Stimulated activated CD4-positive, alpha-beta T cell treated with anti-CD3 and anti-CD28 coated beads, TNF-alpha, amount 100 ng/mL, for 48 hours (primary cell): Measurements from ENCODE around the gene GPR4.
"Not testable (repeated sequence)": the region's sequence is repeated elsewhere in the genome, so short reads cannot be mapped to it uniquely, and the experiment has no call there.

Experiments used
- DNase-seq, 3 donors: peaks; one replicate each; pipeline ENCODE4 v3.0.0-alpha.2; 2020; ENCODE audit warnings: low read depth in 3 of 3

Gene GPR4

GRCh38 chr19:45623984-45624383 lies 22.0 kb upstream of the GPR4 start:
- DNase-seq, result no peak

DNA sequence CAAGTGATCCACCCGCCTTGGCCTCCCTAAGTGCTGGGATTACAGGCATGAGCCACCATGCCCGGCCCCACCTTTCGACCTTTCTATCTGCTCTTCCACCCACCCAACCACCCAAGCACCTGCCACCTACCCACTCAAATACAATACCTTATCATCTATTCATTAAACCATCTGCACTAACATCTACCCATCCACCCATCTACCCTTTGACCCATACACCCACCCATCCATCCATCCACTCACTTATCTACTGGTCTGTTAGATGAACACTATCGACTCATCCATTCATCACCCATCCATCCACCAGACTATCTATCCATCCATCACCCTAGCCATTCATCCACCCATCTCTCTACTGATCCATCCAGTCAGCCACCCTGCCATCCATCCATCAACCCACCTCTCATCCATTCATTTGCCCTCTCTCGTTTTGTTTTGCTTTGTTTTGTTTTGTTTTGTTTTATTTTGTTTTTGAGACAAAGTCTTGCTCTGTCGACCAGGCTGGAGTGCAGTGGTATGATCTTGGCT lies 20.0 kb upstream of the GPR4 start:
- no peak for DNase-seq

DNA sequence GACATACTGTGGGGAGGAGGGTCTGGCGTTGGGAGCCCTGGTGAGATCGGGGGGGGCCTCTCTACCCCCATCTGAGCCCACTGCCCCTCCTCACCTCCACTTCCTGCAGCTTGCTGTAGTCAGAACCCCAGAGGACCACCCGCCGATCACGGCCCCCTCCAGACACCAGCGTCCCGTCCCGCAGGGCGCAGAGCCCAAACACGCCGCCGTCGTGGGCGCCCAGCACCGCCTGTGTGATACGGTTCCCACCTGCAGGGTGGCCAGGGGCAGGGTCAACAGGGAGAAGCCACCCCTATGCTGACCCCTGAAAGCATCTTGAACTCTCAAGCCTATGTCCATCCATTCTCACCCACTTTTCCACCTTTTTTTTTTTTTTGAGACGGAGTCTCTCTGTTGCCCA lies 19.4 kb upstream of the GPR4 start:
- DNase-seq, result no peak

DNA sequence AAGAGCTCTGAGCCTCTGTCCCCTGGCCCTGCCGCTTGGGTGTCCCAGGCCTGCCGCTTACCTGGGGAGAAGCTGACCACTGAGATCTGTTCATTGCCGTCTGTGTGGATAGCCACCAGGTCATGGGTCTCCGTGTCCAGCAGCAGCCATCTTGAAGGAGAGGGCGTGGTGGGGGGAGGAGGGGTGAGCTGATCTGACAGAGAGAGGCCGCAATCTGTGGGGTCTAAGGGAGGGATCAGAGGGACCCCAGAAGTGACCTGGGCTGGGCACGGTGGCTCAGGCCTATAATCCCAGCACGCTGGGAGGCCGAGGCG lies 14.6 kb upstream of the GPR4 start:
- DNase-seq, result no peak

- peak; percentile 81 to 92 (median 86) for DNase-seq
These were observed 14.0 kb upstream of the GPR4 start for GRCh38 chr19:45615795-45616703.

- not testable (repeated sequence) for DNase-seq
These were observed 13.0 kb upstream of the GPR4 start for GRCh38 chr19:45615056-45615455.

DNA sequence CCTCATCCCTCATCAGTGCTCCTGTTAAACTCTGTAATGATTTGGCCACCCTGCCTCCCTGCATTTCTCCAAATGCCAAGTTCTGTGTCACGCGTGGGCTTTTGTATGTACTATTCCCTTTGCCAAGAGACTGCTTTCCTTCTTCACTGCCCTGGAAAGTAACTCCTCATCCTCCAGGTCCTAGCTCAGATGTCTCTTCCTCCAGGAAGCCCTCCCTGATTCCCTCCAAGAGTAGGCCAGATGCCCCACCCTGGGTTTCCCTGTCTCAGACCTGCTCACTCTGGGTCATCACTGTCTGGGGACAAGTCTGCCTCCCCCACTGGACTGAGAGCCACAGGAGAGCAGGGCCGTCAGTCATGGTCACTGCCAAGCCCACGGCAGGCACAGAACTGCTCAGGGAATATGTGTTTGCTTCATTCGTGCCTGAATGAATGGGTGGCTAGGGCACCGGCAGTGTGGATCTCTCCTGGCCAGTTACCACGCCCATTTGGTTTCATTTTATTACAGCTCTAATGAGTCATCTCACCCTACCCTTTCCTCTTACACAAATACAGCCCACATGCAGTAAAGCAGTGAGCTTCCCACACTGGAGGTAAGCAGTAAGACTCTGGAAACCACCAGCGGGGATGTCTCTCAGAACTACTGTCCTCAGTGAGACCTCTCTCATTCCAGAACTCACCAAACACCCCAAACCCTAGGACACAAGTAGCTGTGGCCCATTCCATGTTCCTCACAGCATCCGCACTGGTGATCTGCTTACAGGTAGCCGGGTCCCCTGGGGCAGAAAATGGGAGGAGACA lies 12.1 kb upstream of the GPR4 start:
- DNase-seq, result peak; percentile 21 to 29 (median 28)

DNA sequence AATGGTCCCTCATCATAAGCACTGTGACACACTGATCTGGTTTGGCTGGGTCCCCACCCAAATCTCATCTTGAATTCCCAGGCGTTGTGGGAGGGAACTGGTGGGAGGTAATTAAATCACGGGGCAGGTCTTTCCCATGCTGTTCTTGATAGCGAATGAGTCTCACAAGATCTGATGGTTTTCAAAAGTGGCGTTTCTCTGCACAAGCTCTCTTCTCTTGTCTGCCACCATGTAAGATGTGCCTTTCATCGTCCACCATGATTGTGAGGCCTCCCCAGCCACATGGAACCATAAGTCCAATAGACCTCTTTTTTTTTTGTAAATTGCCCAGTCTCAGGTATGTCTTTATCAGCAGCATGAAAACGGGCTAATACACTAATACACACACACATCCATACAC lies 6.9 kb upstream of the GPR4 start:
- no peak for DNase-seq

DNA sequence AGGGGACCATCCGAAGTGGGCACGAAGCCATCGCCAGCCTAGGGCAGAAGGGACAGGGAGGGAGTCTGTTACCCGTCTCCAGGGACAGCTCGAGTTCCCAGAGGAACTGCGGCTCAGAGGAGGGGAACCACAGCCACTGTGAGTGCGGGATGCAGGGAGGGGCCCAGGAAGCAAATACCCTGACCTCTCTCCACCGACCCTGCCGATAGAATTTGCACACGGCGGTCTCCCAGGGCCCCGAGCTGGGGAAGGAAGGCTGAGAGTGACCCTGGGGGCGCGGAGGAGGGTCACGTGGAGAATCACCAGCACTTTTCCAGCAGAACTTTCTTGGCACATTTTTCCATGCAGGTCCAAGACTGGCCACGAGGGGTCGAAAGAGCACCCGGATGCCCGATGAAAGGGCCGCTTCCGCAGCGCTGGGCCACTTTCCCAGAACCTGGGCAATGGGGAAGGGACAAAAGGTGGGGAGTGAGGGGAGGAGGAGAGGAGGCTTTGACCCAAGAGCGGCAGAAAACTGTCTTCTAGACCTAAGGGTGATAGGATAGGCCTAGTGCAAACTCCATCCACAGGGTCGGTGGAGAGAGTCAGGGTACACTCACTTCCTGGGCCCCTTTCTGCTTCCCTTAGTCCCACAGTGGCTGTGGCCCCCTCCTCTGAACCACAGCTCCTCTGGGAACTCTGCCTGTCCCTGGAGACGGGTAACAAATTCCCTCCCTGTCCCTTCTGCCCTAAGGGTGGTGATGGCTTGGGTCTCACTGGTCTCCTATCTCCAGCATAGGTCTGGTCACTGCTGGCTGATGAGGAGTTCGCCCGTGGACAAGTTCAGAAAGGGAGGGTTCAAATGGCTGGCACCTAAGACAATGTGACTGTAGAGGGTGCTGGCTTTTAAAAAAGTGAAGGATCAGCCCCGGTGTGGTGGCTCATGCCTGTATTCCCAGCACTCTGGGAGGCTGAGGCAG lies 5.3 kb upstream of the GPR4 start:
- peak in 1 of 3 donors; percentile 42 for DNase-seq

GRCh38 chr19:45601115-45601514 lies 897 bp downstream of the GPR4 start:
- DNase-seq, result no peak

DNA sequence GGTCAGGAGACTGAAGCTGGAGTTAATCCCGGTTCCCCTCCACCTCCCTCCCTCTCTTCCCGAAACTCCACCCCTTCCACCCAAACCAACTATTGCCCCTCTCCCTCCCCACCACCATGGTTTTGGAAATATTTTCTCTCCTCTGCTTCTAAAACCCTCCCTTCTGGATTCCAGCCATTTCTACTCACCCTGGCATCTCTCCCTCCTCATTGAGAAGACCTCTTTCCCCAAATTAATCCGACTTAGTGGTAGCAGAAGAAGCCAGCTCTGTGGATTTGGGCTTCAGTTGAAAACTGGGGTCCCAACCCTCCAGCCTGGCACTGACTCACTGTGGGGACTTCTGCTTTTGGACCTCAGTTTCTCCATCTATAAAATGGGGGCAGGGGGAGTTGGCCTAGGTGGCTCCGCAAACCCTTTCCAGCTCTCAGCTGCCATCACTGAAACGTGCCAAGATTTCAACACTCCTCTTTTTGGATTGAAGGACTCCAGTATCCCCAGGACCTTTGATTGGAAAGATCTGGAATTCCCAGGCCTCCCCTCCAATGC lies 1.6 kb downstream of the GPR4 start:
- DNase-seq, result no peak

GRCh38 chr19:45599286-45599685 lies 2.7 kb downstream of the GPR4 start:
- DNase-seq, result no peak

- DNase-seq, result no peak
These were observed 3.6 kb downstream of the GPR4 start for GRCh38 chr19:45598267-45599001.

DNA sequence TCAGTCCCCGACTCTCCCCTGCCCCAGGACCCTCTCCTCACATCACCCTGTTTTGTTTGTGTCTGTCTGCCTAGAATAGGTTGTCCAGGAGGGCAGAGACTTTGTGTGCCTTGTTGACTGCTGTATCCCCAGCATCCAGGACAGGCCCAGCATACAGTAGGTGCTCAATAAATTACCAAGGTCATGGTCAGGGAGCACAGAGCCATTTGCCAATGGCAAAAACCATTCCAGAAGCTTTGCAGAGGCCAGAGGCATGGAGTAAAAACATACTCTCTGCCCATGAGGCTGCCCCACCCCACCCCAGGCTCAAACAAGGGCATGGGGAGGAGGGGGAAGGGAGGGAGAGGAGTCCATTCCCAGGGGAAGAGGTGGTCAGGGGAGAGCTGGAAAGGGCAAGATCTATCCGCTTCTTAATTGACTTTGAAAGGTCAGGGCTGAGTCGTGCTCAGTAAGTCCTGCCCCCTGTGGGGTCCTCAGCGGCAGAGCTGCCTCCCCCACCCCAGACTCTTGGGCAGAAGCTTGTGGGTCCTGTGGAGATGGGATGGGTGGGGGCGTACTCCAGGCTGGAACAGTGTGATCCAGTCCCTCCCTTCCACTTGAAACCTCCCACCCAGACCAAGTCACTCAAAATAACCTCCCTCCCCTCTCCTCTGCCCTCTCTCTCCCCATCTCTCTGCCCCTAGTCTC lies 4.4 kb downstream of the GPR4 start:
- DNase-seq, result no peak

- DNase-seq, result no peak
These were observed 6.2 kb downstream of the GPR4 start for GRCh38 chr19:45595814-45596213.

DNA sequence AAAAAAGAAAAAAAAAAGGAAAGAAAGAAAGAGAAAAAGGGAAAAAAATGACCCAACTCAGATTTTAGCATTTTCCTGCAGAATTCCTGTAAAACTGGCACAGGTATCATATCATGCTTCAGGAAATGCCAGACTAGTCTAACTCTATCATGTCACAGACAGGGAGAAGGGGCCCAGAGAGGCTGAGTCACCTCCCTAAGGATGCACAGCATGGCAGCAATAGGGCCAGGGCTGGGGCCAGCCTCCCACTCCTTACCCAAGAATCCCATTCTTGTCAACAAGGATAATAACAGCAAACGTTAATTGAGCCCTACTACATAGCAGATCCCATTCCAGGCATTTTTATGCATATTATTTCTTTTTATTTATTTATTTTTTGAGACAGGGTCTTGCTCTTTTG lies 8.5 kb downstream of the GPR4 start:
- DNase-seq, result no peak

DNA sequence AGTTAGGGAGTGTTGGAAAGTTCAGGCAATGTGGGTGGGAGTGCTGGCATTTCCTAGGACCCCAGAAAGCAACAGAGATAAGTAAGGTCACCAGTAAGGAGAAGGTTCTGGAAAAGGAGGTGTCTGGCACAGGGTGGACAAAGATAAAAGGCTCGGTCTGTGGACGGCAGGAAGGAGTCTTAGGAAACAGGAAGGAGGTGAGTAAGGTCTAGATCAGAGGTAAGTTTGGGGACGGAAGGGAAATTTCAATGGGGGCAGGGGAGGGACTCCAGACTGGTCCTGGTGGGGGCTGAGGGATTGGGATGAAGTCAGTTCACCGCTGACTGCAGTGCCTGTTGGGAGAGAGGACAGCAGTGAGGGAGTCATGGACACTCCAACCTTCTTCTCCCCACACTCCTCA lies 9.6 kb downstream of the GPR4 start:
- no peak for DNase-seq

DNA sequence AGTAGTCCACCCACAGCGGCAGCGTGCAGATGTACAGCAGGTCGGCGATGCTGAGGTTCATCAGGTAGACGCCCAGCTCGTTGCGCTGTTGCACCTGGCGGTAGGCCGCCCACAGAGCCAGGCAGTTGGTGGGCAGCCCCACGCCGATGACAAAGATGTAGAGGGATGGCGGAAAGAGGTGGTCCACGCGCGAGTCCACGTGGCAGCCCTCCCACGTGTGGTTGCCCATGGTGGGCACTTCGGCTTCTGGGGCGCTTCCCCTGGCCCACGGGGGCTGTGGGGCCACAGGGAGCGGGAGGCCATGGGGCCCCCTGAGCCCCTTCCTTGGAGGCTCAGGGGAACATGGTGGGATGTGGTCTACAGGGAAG lies 10.4 kb downstream of the GPR4 start:
- no peak for DNase-seq

DNA sequence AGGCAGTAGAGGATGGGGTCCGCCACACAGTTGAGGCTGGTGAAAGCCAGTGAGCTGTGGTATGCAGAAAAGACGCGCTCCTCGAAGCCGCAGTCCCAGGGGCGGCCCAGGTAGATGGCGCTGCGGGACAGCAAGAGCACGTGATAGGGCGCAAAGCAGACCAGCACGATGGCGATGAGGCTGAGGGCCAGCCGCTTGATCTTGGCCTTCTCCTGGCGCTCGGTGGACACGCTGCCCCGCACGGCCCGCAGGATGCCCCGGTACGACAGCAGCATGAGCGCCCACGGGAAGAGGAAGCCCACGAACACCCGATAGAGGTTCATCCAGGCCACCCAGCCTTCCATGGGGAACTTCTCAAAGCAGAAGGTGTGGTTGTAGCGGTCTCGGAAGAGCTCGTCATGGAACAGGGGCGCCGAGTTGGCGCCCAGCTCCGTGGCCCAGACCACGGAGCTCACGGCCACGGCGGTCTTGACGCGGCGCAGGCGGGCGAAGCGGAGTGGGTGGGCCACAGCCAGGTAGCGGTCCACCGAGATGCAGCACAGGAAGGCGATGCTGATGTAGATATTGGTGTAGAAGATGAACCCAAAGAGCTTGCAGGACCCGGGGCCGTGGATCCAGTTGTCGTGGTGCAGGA lies 10.9 kb downstream of the GPR4 start:
- DNase-seq, result peak; percentile 24 to 44 (median 27)
